Erythroblast (primary cell): ENCODE data around the gene TRIM59.

Experiments
- GATA1 ChIP-seq: IDR thresholded peaks from 2 replicates; pipeline ENCODE4 v1.6.1; 2011; ENCODE audit warnings: low read depth, mild to moderate bottlenecking, control low read depth, low read length, moderate library complexity
- POLR2A ChIP-seq: IDR thresholded peaks from 2 replicates; pipeline ENCODE4 v1.6.1; 2011; ENCODE audit warnings: mild to moderate bottlenecking, low read length

DNA sequence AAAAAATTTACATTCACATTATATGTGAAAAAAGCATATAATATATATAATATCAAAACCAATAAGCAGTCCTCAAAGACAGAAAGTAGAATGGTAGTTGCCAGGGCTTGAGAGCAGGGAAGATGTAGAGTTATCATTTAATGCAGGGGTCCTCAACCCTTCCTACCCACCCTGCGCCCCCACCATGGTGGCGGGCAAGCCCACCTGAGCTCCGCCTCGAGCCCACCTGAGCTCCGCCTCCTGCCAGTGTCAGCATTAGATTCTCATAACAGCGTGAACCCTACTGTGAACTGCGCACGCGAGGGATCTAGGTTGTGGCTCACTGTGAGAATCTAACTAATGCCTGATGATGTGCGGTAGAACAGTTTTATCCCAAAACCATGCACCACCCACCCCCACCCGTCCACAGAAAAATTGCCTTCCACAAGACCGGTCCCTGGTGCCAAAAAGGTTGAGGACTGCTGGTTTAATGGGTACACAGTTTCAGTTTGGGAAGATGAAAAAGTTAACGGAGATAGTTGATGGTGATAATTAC lies 3.0 kb downstream of the TRIM59 start:
- TF ChIP-seq POLR2A (no peak), GATA1 (no peak)
